CD4-positive, alpha-beta T cell (primary cell): ENCODE results near the gene RORC. TPM values are rescaled to one million over a fixed set of nuclear protein-coding genes. Genes with fewer than 3 reads are reported as not detected.

ENCODE experiments used
- ATAC-seq: fragments of 200-7000 bp; cut with Tn5 transposase; one replicate; pipeline ENCODE4 v1.10.0; 2022; ENCODE audit warnings: mild to moderate bottlenecking; ENCODE audit not compliant: poor library complexity
- CTCF ChIA-PET: fragments of 350-600 bp; sonication (Branson Sonifier 250); formaldehyde crosslinking; loops from one replicate; lab custom pipeline; 2021; ENCODE audit warnings: antibody characterized with exemption, inconsistent platforms; lab: Charles Lee
- POLR2A ChIA-PET: fragments of 350-600 bp; sonication (Branson Sonifier 250); formaldehyde crosslinking; loops from one replicate; lab custom pipeline; 2021; ENCODE audit warnings: antibody characterized with exemption, inconsistent platforms; lab: Charles Lee
- DNase-seq, 14 experiments: peaks; one replicate each; pipeline ENCODE4 v3.0.0-alpha.2; 2013 to 2020; ENCODE audit warnings: mixed read lengths in 2 of 14
- H3K27ac ChIP-seq, 2 donors: one replicate each; pipeline versions ENCODE4 v1.5.1 to v1.7.0; 2013; ENCODE audit warnings: low read length in 2 of 2, low read depth in 1 of 2, mild to moderate bottlenecking in 1 of 2
- H3K27me3 ChIP-seq, 2 experiments: 1 replicate in 1 of 2; 2 replicates in 1 of 2; pipeline versions ENCODE4 v1.6.1 to v1.7.0; 2013; ENCODE audit warnings: low read length in 2 of 2, control low read depth in 1 of 2, mild to moderate bottlenecking in 1 of 2, moderate library complexity in 1 of 2; ENCODE audit not compliant: insufficient read depth in 2 of 2, control insufficient read depth in 1 of 2
- H3K36me3 ChIP-seq: one replicate; pipeline ENCODE4 v1.6.1; 2013; ENCODE audit warnings: low read length, control low read depth; ENCODE audit not compliant: insufficient read depth
- H3K4me1 ChIP-seq: one replicate; pipeline ENCODE4 v1.6.1; 2013; ENCODE audit warnings: low read length, control low read depth; ENCODE audit not compliant: insufficient read depth
- H3K4me3 ChIP-seq: one replicate; pipeline ENCODE4 v1.5.1; 2013; ENCODE audit warnings: mild to moderate bottlenecking, low read length, moderate library complexity
- H3K9me3 ChIP-seq, 2 experiments: 1 replicate in 1 of 2; 2 replicates in 1 of 2; pipeline versions ENCODE4 v1.6.1 to v1.7.0; 2013; ENCODE audit warnings: low read length in 2 of 2, mild to moderate bottlenecking in 2 of 2, control low read depth in 1 of 2, moderate library complexity in 1 of 2; ENCODE audit not compliant: control insufficient read depth in 1 of 2, insufficient read depth in 1 of 2
- H3K27ac Mint-ChIP-seq: one replicate; pipeline ENCODE4 v1.8.0; 2020; ENCODE audit warnings: mixed read lengths
- H3K27me3 Mint-ChIP-seq: one replicate; pipeline ENCODE4 v1.8.0; 2021; ENCODE audit warnings: mixed read lengths
- H3K36me3 Mint-ChIP-seq: one replicate; pipeline ENCODE4 v1.8.0; 2021; ENCODE audit warnings: low read depth, mixed read lengths
- H3K4me1 Mint-ChIP-seq: one replicate; pipeline ENCODE4 v1.8.0; 2021; ENCODE audit warnings: low read depth, mixed read lengths
- H3K4me3 Mint-ChIP-seq: one replicate; pipeline ENCODE4 v1.8.0; 2020; ENCODE audit warnings: mild to moderate bottlenecking, mixed read lengths
- H3K9me3 Mint-ChIP-seq: one replicate; pipeline ENCODE4 v1.8.0; 2020; ENCODE audit warnings: mixed read lengths
- CTCF ChIP-seq: fragments of 200-600 bp; IDR thresholded peaks from one replicate; pipeline ENCODE4 v1.8.0; 2022; ENCODE audit warnings: antibody characterized with exemption, mild to moderate bottlenecking
- intact Hi-C, 2 experiments: fragments of 100-400 bp; cut with DNase I in 1 of 2; cut with micrococcal nuclease in 1 of 2; formaldehyde crosslinking; loops; one replicate each; pipeline versions ENCODE4 v1.15.1 to v1.9.0; 2023 to 2025; cut with DNase I, micrococcal nuclease
- total RNA-seq, 174 experiments: library from RNA in 2 of 174; stranded (reverse) in 2 of 174; gene quantifications; one replicate each; pipeline ENCODE4 v1.2.3 and lab custom pipeline; 2021 to 2026

RORC gene
- total RNA-seq, 2 experiments from 2014 or later = 3.6 to 3.7 TPM

DNA sequence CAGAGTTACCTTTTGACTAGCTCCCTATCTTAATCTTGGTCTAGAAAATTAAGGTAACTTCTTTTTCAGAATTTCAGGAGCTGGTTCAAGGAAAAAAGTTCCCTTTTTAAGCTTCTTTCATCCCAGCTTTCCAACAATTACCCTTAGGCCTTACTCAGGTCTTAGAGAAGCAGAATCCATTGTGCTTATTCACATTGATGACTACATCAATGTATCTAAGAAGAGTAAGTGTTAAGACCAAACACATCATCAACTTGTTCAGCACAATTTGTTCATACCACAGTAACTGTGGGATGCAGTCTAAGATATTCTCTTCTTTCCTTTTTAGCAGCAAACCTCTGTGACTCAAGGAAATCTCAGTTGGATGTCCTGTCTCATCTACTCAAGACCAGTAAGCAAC is 72.4 kb downstream of the RORC start:
- ChIA-PET CTCF (interaction anchor here (0.7 kb wide), 1 partner anchor 135 kb away, joined by 4 read pairs; no protein-coding TSS in a partner anchor), POLR2A (no interaction called here)
- Histone ChIP-seq H3K27ac (no peak overlapping the region), H3K4me3 (no peak overlapping the region), H3K9me3 (no peaks in the 10 kb centered on the region), H3K27me3 (no peaks in the 10 kb centered on the region), H3K4me1 (peaks cover 13% of the 10 kb centered on the region), H3K36me3 (peaks cover 54% of the 10 kb centered on the region)
- peaks cover 22% of the 10 kb centered on the region for H3K4me1 Mint-ChIP-seq
- H3K36me3 Mint-ChIP-seq = peaks cover 65% of the 10 kb centered on the region
- H3K9me3 Mint-ChIP-seq = no peaks in the 10 kb centered on the region
- intact Hi-C loops = no loop called here
- H3K27me3 Mint-ChIP-seq = no peaks in the 10 kb centered on the region
- no peak overlapping the region for H3K27ac Mint-ChIP-seq
- TF ChIP-seq CTCF = no peak
- no peak for DNase-seq
- no peak overlapping the region for H3K4me3 Mint-ChIP-seq
- no peak for ATAC-seq

- Histone ChIP-seq H3K9me3 (no peaks in the 10 kb centered on the region), H3K4me3 (no peak overlapping the region), H3K27ac (no peak overlapping the region), H3K36me3 (peaks cover 46% of the 10 kb centered on the region), H3K4me1 (no peaks in the 10 kb centered on the region), H3K27me3 (no peaks in the 10 kb centered on the region)
- H3K27me3 Mint-ChIP-seq = peaks cover 5% of the 10 kb centered on the region
- no peaks in the 10 kb centered on the region for H3K9me3 Mint-ChIP-seq
- intact Hi-C loops = no loop called here
- no peak overlapping the region for H3K4me3 Mint-ChIP-seq
- H3K4me1 Mint-ChIP-seq = no peaks in the 10 kb centered on the region
- ChIA-PET POLR2A (no interaction called here), CTCF (no interaction called here)
- no peak for DNase-seq
- peaks cover 37% of the 10 kb centered on the region for H3K36me3 Mint-ChIP-seq
- no peak overlapping the region for H3K27ac Mint-ChIP-seq
- no peak for ATAC-seq
- TF ChIP-seq CTCF = no peak
These were observed 75.3 kb downstream of the RORC start for GRCh38 chr1:151756291-151756690.

Other genes with a start within 250 kb of the RORC start
- gene SNX27, start 219.8 kb downstream of the RORC start, total RNA-seq = 10 to 100 TPM; 13.2 to 13.3 TPM
- gene CELF3, start 115.0 kb downstream of the RORC start, total RNA-seq = not detected
- not detected for gene RIIAD1, start 110.3 kb downstream of the RORC start, total RNA-seq
- 100 to 1,000 TPM; 152 to 164 TPM for gene MRPL9, start 68.3 kb downstream of the RORC start, total RNA-seq
- 1 to 10 TPM; 6.1 to 6.4 TPM for gene TDRKH, start 41.3 kb downstream of the RORC start, total RNA-seq
- gene LINGO4, start 26.4 kb downstream of the RORC start, total RNA-seq = under 1 TPM; 0.06 to 0.16 TPM
- under 1 TPM; 0.75 to 0.88 TPM for gene C2CD4D, start 8.0 kb upstream of the RORC start, total RNA-seq
- not detected for gene THEM5, start 21.9 kb upstream of the RORC start, total RNA-seq
- gene THEM4, start 77.7 kb upstream of the RORC start, total RNA-seq = 10 to 100 TPM; 24.0 to 24.5 TPM
- gene S100A10, start 162.1 kb upstream of the RORC start, total RNA-seq = 100 to 1,000 TPM; 189 to 204 TPM
- 10 to 100 TPM; 23.6 to 24.1 TPM for gene S100A11, start 205.2 kb upstream of the RORC start, total RNA-seq